GM19025 (cell line): Measurements from ENCODE around the gene ADGRD1.

Source experiments
- ATAC-seq: cut with Tn5 transposase; IDR thresholded peaks from one replicate; pipeline ENCODE4 v1.9.1; 2021; ENCODE audit warnings: mild to moderate bottlenecking, low read depth, moderate library complexity; ENCODE audit not compliant: unreplicated experiment

ADGRD1 gene

GRCh38 chr12:131018019-131018620, 64.4 kb downstream of the ADGRD1 start:
- no peak for ATAC-seq

GRCh38 chr12:131018808-131019397, 65.2 kb downstream of the ADGRD1 start:
- no peak for ATAC-seq

DNA sequence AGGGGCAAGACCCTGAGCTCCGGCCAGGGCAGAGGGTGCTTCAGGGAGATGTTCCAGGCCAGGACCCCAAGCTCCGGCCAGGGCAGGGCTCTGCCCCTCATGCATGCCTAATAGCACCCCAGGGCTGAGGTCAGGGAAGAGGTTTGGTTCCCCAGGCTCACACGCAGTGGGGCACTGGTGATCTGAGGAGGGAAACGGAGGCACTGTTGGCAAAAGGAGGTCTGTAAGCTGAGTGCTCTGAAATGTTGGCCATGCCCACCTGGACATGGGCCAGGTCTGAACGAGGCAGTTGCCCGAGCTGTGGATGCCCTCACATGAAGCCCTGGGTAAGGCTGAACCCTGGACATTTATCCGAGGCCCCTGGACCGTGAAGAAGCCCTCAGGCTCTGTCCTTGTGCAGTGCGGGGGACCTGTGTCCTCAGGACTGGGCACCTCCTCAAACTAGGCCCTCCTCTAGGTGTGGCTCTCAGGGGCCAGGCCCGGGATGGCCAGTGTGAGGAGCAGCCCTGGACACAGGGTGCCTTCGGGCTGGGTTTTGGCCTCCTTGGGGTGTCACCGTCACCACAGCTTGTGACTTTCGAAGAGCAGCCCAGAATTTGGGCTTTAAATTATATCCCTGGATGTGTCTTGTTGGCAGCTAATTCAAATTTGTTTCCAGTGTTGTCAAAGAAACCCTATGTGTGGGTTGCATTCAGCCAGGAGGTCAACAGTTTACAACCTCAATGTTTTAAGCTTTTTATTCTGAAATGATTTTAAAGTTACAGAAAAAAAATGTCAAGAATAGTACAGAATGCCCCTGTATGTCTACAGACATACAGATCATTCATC, 66.8 kb downstream of the ADGRD1 start:
- no peak for ATAC-seq

GRCh38 chr12:131021154-131021541, 67.4 kb downstream of the ADGRD1 start:
- no peak for ATAC-seq

GRCh38 chr12:131024026-131024425, 70.3 kb downstream of the ADGRD1 start:
- no peak for ATAC-seq

- no peak for ATAC-seq
Observed at GRCh38 chr12:131024721-131025120, 71.0 kb downstream of the ADGRD1 start.

DNA sequence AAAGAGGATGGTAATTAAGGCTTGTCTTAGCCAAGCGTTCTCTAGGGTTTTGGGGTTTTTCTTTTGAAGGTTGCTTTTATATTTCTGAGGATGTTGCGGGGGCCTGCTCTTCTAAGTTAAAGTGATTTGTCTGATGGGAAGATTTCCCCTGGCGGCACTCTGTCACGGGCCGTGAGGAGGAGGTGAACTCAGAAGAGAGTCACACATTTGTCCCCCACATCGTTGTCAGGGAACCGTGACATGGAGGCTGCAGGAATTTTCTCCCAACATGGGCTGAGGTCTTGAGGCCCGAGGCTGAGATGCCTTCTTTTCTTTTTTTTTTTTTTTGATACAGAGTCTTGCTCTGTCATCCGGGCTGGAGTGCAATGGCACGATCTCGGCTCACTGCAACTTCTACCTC, 71.5 kb downstream of the ADGRD1 start:
- ATAC-seq = no peak

DNA sequence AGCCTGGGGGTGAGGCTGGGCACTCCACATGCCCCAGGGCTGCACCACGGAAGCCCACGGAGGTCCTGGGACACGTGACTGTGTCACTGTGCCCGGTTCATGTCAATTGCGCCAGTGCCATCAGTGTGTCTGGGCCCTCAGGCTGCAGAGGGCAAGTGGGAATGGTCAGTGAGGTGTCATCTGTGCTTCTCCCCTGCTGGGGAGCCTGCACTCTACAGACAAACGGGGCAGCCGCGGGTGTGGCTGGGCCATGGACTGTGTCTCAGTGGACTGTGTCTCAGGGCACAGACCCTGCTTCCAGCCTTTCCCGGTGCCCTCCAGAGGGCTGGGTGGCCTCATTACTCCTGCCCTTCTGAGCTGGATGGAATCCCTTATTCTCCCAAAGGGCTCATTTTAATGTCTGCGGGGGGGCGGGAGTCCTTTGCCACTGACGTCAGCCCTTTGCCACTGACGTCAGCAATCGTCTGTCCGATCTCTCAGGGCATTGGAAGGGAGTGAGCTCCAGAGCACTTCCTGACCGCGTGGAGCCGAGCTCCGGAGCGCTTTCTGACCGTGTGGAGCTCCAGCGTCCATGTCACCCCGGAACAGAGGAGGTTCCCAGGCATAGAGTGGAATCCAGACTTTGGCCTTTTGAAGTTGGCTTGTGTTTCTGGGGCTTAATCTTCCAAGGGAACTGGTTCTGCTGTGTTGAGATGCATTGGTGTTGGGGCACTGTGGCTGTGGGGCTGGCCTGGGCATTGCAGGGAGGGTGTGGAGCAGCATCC, 72.4 kb downstream of the ADGRD1 start:
- no peak for ATAC-seq

GRCh38 chr12:131026754-131027153, 73.0 kb downstream of the ADGRD1 start:
- ATAC-seq = no peak

DNA sequence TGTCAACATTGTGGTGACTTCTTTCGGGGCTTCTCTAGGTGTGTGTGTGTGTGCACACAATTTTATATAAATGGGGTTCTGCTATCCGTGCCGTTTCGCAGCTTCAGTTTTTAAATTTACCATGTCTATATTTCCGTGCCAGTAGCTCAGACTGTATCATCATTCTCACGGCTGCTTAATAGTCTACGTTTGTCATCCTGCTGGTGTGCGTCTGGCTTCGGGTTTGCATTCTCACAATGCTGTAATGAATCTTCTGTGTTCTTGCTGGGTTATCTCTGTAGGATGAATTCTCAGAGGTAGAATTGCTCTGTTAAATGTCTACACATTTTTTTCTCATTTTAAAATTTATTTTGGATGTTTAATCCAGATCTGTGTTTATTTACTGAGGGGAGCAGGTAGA, 73.6 kb downstream of the ADGRD1 start:
- ATAC-seq = no peak

- ATAC-seq = no peak
Observed at GRCh38 chr12:131027876-131028586, 74.3 kb downstream of the ADGRD1 start.

GRCh38 chr12:131028587-131029338, 75.1 kb downstream of the ADGRD1 start:
- ATAC-seq = no peak

GRCh38 chr12:131030472-131031328, 77.0 kb downstream of the ADGRD1 start:
- ATAC-seq = no peak

DNA sequence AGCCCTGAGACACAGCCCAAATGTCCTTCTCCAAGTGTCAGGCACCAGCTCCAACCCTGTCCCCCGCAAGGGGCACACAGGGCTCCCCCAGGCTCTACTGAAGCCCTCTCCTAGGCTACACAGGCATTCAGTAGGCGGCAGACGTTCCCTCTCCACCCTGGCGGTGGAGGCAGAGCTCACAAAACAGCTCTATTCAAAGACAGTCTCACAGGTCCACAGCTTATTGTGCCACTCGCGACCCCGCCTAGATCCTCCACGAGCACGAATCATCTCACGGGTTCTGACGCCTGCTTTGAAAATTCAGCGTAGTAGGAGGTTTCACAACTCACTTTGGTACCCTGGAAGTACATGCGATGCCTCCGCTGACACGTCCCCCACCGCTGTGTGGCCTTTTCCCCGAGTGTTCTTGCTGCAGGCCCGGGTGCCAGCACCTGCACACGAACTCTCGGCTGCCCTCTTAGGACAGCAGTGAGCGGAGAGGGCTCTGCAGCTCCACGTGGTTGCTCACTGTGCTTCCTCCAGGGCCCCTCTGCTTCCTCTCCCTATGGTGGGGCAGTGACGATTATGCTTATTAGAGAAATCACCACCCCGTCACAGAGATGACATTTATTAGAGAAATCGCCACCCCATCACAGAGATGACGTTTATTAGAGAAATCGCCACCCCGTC, 78.5 kb downstream of the ADGRD1 start:
- ATAC-seq = no peak

DNA sequence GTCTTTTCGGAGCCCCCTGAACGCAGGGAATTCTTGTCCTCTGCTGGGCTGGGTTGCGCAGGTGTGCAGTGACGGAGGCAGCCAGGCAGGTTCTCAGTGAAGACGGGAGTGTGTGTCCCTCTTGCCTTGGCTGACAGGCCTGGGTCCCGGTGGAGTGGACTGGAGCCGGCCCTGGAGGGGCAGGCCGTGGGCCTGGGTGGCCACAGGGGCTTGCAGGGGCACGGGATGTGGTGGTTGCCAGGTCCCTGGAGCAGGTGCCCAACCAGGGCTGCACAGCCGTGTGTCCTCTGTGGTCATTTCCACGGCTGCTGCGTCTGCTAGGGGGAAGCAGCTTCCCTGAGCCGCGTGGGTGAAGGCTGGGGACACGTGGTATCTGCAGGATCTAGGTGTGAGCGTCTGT, 79.8 kb downstream of the ADGRD1 start:
- no peak for ATAC-seq

DNA sequence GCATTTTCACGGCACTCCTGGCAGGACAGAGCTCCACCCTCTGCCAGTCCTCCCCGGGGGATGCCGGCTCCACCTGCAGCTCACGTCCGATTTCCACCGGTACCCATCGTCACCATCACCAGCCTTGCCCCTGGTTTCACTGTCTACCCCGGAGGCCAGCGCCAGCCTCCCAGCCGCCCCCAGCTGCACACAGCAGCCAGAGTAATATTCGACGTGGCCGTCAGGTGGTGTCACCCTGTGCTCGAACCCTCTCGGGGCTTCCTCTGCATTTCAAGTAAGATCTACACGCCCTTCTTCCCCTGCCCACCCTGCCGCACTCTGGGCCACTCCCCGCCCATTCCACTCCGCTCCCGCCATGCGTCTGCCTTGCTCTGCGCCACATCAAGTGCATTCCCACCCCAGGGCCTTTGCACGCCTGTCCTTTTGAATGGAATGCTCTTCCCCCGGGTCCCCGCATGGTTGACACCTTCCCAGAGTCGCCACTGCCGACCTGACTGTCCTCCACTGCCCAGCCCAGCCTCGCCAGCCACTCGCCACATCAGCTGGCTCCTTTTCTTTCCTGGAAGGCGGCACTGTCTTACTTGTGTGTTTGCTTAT, 80.3 kb downstream of the ADGRD1 start:
- ATAC-seq = no peak

- no peak for ATAC-seq
Observed at GRCh38 chr12:131034631-131035244, 81.0 kb downstream of the ADGRD1 start.
